Measurements from ENCODE around the gene UXS1.

GRCh38 chr2:106063181-106063580, 130.9 kb downstream of the UXS1 start:
- TF ChIP-seq CTCF (conservative IDR thresholded peaks at IDR 0.05; ENCODE audit: low read length) (no peak), EZH2phosphoT487 (IDR thresholded peaks at IDR 0.05; ENCODE audit: borderline replicate concordance) (no peak)

Measured in Loucy (cell line).